HUES64 (cell line): ENCODE results near the gene HEXD.

ENCODE experiments used
- H3K27ac ChIP-seq: 2 replicates; pipeline ENCODE4 v1.7.0; 2013; ENCODE audit warnings: low read depth, low read length, inconsistent platforms
- H3K27me3 ChIP-seq: 2 replicates; pipeline ENCODE4 v1.6.1; 2013; ENCODE audit warnings: mild to moderate bottlenecking, low read length; ENCODE audit not compliant: insufficient read depth
- H3K36me3 ChIP-seq: 2 replicates; pipeline ENCODE4 v1.6.1; 2013; ENCODE audit warnings: mild to moderate bottlenecking, low read length; ENCODE audit not compliant: insufficient read depth
- H3K4me1 ChIP-seq: 2 replicates; pipeline ENCODE4 v1.6.1; 2013; ENCODE audit warnings: mild to moderate bottlenecking, low read length, moderate library complexity; ENCODE audit not compliant: insufficient read depth
- H3K4me3 ChIP-seq: 2 replicates; pipeline ENCODE4 v1.5.1; 2013; ENCODE audit warnings: mild to moderate bottlenecking, low read length, moderate library complexity
- H3K9ac ChIP-seq: 2 replicates; pipeline ENCODE4 v1.6.1; 2013; ENCODE audit warnings: mild to moderate bottlenecking, low read depth, low read length
- H3K9me3 ChIP-seq: 2 replicates; pipeline ENCODE4 v1.6.1; 2013; ENCODE audit warnings: low read depth, low read length; ENCODE audit not compliant: insufficient read depth
- WGBS: fragments of 150-250, 120-280 bp; methylation state at CpG from one replicate; pipeline ENCODE4 v1.1.7; 2013; ENCODE audit warnings: missing lambda C conversion rate; 5-methylcytosine and 5-hydroxymethylcytosine counted together

Gene HEXD

DNA sequence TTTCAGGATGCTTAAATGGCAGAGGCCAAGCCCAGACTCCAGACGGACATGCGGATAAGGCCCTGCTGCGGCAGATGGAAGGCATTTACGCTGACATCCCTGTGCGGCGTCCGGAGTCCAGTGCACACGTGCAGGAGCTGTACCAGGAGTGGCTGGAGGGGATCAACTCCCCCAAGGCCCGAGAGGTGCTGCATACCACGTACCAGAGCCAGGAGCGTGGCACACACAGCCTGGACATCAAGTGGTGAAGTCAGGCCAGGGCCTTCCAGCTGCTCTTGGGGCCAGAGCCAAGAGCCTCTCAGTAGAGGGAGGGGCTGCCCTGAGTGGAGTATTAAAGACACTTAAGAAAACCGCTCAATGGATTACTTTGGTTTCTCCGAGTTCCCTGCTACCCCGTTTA lies 69.8 kb downstream of the HEXD start:
- H3K4me3 ChIP-seq: no peak overlapping the region
- H3K4me1 ChIP-seq: no peaks in the 10 kb centered on the region
- H3K27me3 ChIP-seq: no peaks in the 10 kb centered on the region
- peaks cover 55% of the 10 kb centered on the region for H3K36me3 ChIP-seq
- no peaks in the 10 kb centered on the region for H3K9me3 ChIP-seq
- 95% methylated on average over 14 of the region's 14 CpGs for WGBS
- H3K27ac ChIP-seq: no peak overlapping the region
- H3K9ac ChIP-seq: no peak overlapping the region

DNA sequence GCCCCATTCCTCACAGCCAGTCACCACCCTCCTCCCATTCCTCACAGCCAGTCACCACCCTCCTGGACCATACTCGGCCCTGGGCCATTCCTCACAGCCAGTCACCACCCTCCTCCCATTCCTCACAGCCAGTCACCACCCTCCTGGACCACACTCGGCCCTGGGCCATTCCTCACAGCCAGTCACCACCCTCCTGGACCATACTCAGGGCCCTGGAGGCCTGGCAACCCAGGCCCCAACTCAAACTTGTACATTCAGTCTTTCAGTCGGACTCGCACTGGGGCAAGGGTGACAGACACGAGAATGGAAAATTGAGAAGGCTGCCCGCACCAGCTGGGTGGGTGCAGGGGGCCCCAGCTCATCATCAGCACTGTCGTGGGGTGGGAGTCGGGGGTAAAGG lies 71.0 kb downstream of the HEXD start:
- 88% methylated on average over 8 of the region's 8 CpGs for WGBS
- peaks cover 43% of the 10 kb centered on the region for H3K36me3 ChIP-seq
- no peaks in the 10 kb centered on the region for H3K4me1 ChIP-seq
- H3K27ac ChIP-seq: no peak overlapping the region
- no peak overlapping the region for H3K4me3 ChIP-seq
- no peaks in the 10 kb centered on the region for H3K27me3 ChIP-seq
- no peaks in the 10 kb centered on the region for H3K9me3 ChIP-seq
- H3K9ac ChIP-seq: no peak overlapping the region

DNA sequence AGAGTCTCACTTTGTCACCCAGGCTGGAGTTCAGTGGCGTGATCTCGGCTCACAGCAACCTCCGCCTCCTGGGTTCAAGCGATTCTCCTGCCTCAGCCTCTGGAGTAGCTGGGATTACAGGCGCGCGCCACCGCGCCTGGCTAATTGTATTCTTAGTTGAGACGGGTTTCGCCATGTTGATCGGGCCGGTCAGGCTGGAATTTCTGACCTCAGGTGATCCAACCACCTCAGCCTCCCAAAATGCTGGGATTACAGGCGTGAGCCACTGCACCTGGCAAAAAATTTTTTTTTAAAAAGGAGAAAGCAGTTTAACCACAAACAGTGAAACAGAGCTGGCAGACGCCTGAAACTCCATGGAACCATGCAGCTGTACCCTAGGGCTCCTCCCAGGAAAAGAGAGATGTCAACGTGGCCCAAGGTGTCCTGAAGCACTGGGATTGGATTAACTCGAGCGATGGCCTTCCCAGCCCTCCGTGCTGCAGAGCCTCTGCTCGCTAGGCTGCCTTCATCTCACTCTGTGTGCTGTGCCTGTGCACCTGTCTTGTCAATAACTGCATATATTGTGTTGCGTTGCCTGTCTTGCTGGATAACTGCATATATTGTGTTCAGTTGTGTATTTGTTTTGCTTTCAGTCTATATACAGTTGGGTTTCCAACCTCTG lies 71.8 kb downstream of the HEXD start:
- 92% methylated on average over 21 of the region's 21 CpGs for WGBS
- H3K9ac ChIP-seq: no peak overlapping the region

DNA sequence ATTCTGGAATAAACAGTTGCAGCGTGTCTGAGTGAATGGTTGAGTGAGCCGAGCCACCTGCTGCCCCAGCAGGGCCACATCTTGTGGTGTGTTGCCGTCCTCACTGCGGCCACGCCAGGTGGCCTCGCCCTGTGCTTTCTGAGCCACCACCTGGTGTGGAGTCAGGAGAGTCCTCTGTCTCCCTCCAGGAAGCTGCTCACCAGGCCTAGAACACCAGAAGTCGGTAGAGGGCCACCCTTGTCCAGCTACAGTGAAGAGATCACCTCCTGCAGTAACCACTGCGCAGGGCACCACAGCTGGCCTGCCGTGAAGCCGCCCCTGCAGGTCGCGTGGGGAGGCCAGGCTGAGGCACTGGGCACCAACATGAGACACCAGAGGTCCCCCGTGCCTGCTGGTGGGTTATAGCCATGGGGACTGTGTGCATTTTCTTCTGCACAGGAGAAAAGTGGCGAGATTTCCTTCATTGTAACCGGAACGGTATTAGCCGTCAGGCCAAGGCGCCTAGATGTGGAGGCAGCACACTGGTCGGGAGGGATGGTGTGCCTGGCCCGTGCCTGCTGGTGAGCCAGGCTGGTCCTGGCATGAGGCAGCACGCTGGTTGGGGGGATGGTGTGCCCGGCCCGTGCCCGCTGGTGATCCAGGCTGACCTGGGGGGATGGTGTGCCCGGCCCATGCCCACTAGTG lies 72.5 kb downstream of the HEXD start:
- H3K4me1 ChIP-seq: no peaks in the 10 kb centered on the region
- no peak overlapping the region for H3K27ac ChIP-seq
- WGBS: 94% methylated on average over 25 of the region's 25 CpGs
- H3K27me3 ChIP-seq: no peaks in the 10 kb centered on the region
- H3K9me3 ChIP-seq: no peaks in the 10 kb centered on the region
- no peak overlapping the region for H3K4me3 ChIP-seq
- H3K36me3 ChIP-seq: peaks cover 29% of the 10 kb centered on the region
- H3K9ac ChIP-seq: no peak overlapping the region

More for the DNA sequence above, 71.8 kb downstream of the HEXD start:
- Histone ChIP-seq H3K9me3 (no peaks in the 10 kb centered on the region), H3K4me1 (no peaks in the 10 kb centered on the region), H3K36me3 (peaks cover 34% of the 10 kb centered on the region), H3K27me3 (no peaks in the 10 kb centered on the region), H3K27ac (no peak overlapping the region), H3K4me3 (no peak overlapping the region)

DNA sequence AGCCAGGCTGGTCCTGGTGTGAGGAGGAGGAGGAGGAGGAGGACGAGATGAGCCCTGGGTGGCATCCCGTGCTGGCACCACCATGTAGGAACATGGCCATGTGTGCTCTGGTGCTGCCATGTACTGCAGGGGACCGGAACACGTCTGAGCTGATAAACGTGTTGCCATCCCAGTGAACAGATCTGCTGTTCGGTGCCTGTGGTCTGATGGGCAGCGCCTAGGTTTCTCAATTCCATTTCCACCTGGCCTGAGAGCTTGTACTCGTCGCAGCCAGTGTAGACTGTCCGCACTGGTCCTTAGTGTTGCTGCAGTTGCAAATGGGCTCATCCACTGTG lies 73.0 kb downstream of the HEXD start:
- H3K36me3 ChIP-seq: peaks cover 24% of the 10 kb centered on the region
- WGBS: 94% methylated on average over 10 of the region's 10 CpGs
- H3K27me3 ChIP-seq: peaks cover 3% of the 10 kb centered on the region
- H3K4me1 ChIP-seq: no peaks in the 10 kb centered on the region
- no peak overlapping the region for H3K4me3 ChIP-seq
- no peak overlapping the region for H3K9ac ChIP-seq
- no peak overlapping the region for H3K27ac ChIP-seq
- no peaks in the 10 kb centered on the region for H3K9me3 ChIP-seq

DNA sequence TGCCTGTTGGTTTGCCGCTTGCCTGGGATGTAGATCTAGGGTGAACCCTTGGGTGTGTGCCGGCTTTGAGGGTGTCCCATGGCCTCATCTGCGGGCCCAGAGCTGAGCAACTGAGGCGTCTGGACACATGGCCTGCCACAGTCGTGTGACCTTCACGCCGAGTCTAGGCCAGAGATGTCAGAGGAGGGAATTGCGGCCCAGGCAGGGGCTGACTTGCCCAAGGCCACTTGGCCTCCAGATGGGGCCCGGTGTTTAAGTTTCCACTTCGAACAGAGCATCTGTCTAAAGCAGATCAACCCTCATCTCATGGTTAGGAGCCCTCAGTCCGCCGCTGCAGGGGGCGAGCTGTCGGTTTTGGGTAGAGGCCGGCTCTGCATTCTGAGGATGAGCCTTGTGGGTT lies 73.4 kb downstream of the HEXD start:
- Histone ChIP-seq H3K36me3 (peaks cover 21% of the 10 kb centered on the region), H3K9ac (no peak overlapping the region), H3K27ac (no peak overlapping the region), H3K4me1 (no peaks in the 10 kb centered on the region), H3K9me3 (no peaks in the 10 kb centered on the region), H3K27me3 (peaks cover 7% of the 10 kb centered on the region), H3K4me3 (no peak overlapping the region)
- 94% methylated on average over 15 of the region's 15 CpGs for WGBS
